HCT116 (cell line): ENCODE data around the gene ATXN1. TPM values are rescaled to one million over a fixed set of nuclear protein-coding genes. Genes with fewer than 3 reads are reported as not detected.

Source experiments
- ATAC-seq: fragments of 200-7000 bp; cut with Tn5 transposase; 2 replicates; pipeline ENCODE4 v1.9.1; 2020; ENCODE audit warnings: mild to moderate bottlenecking, moderate library complexity
- BruUV-seq: library from RNA; stranded (reverse); fragments of 400-500 nt; replicated peaks from 2 replicates; lab custom pipeline; 2021; lab: Mats Ljungman, UMichigan
- CTCF ChIA-PET: fragments of 300-600 bp; sonication (Branson Sonifier 250); formaldehyde crosslinking; loops from one replicate; lab custom pipeline; 2021; ENCODE audit warnings: antibody characterized with exemption; lab: Charles Lee
- POLR2A ChIA-PET: fragments of 300-600, 350-600 bp; sonication (Branson Sonifier 250); formaldehyde crosslinking; loops from one replicate; lab custom pipeline; 2021; ENCODE audit warnings: antibody characterized with exemption; lab: Charles Lee
- RAD21 ChIA-PET, 2 experiments: fragments of 300-600 bp; sonication (Branson Sonifier 250); formaldehyde crosslinking; loops; one replicate each; lab custom pipeline; 2023; ENCODE audit warnings: low total read pairs in 2 of 2; ENCODE audit not compliant: uncharacterized antibody in 2 of 2, unreplicated experiment in 2 of 2, low non-redundant PET in 1 of 2; lab: Charles Lee
- DNase-seq: peaks from one replicate; pipeline ENCODE4 v3.0.0-alpha.2; 2010; ENCODE audit warnings: low read depth, low spot score
- H2AFZ ChIP-seq: fragments of 200-600 bp; shearing (Covaris generic), sonication (generic); 2 replicates; pipeline ENCODE4 v1.6.1; 2017; ENCODE audit warnings: low read depth, mixed run types, mixed read lengths, antibody characterized with exemption, low read length; ENCODE audit not compliant: poor library complexity, severe bottlenecking
- H3K27ac ChIP-seq: 2 replicates; pipeline ENCODE4 v1.5.1; 2012; ENCODE audit warnings: low read depth, low read length
- H3K27me3 ChIP-seq: fragments of 200-600 bp; sonication (generic); 2 replicates; pipeline ENCODE4 v1.6.1; 2016; ENCODE audit warnings: mixed run types, low read length, mixed read lengths; ENCODE audit not compliant: insufficient read depth
- H3K36me3 ChIP-seq, 2 experiments: fragments of 200-500 bp in 1 of 2; fragments of 200-600 bp in 1 of 2; sonication (Bioruptor generic) in 1 of 2; sonication (generic) in 1 of 2; 2 replicates each; pipeline versions ENCODE4 v1.5.1 to v1.6.1; 2014 to 2016; ENCODE audit warnings: low read length in 2 of 2, inconsistent platforms in 1 of 2, mixed read lengths in 1 of 2, mixed run types in 1 of 2; ENCODE audit not compliant: insufficient read depth in 2 of 2, control insufficient read depth in 1 of 2
- H3K4me1 ChIP-seq, 2 experiments: fragments of 200-600 bp in 1 of 2; sonication (generic) in 1 of 2; 2 replicates each; pipeline versions ENCODE4 v1.5.1 to v1.6.1; 2012 to 2017; ENCODE audit warnings: low read length in 2 of 2, inconsistent platforms in 1 of 2, mild to moderate bottlenecking in 1 of 2, mixed read lengths in 1 of 2, mixed run types in 1 of 2, moderate library complexity in 1 of 2; ENCODE audit not compliant: insufficient read depth in 2 of 2, control insufficient read depth in 1 of 2
- H3K4me2 ChIP-seq: fragments of 200-600 bp; sonication (generic); 2 replicates; pipeline ENCODE4 v1.6.1; 2017; ENCODE audit warnings: mixed run types, low read length, mixed read lengths
- H3K4me3 ChIP-seq, 2 experiments: fragments of 200-600 bp in 1 of 2; sonication (generic) in 1 of 2; replicated peaks in 1 of 2; 2 replicates each; pipeline ENCODE4 v1.5.1; 2011 to 2016; ENCODE audit warnings: low read length in 2 of 2, control low read depth in 1 of 2, low read depth in 1 of 2, mild to moderate bottlenecking in 1 of 2, mixed read lengths in 1 of 2, mixed run types in 1 of 2
- H3K79me2 ChIP-seq: fragments of 200-600 bp; sonication (generic); 2 replicates; pipeline ENCODE4 v1.6.1; 2017; ENCODE audit warnings: mild to moderate bottlenecking, mixed run types, low read length, moderate library complexity, mixed read lengths; ENCODE audit not compliant: insufficient read depth
- H3K9ac ChIP-seq: fragments of 200-600 bp; sonication (generic); 2 replicates; pipeline ENCODE4 v1.6.1; 2016; ENCODE audit warnings: low read length, mixed read lengths
- H3K9me2 ChIP-seq: fragments of 200-600 bp; sonication (generic), shearing (Covaris generic); 2 replicates; pipeline ENCODE4 v1.6.1; 2017; ENCODE audit warnings: mixed run types, mild to moderate bottlenecking, moderate library complexity; ENCODE audit not compliant: insufficient read depth
- H3K9me3 ChIP-seq, 2 experiments: fragments of 200-500 bp in 1 of 2; fragments of 200-600 bp in 1 of 2; sonication (Bioruptor generic) in 1 of 2; sonication (generic) in 1 of 2; 2 replicates each; pipeline ENCODE4 v1.6.1; 2014 to 2017; ENCODE audit warnings: low read length in 2 of 2, mixed read lengths in 2 of 2, inconsistent platforms in 1 of 2, low read depth in 1 of 2, mild to moderate bottlenecking in 1 of 2, mixed run types in 1 of 2, moderate library complexity in 1 of 2; ENCODE audit not compliant: control insufficient read depth in 1 of 2, insufficient read depth in 1 of 2
- H4K20me1 ChIP-seq: fragments of 200-600 bp; sonication (generic), shearing (Covaris generic); 2 replicates; pipeline ENCODE4 v1.6.1; 2017; ENCODE audit warnings: mixed run types, mild to moderate bottlenecking, moderate library complexity; ENCODE audit not compliant: insufficient read depth
- CBX3 ChIP-seq: IDR thresholded peaks from 2 replicates; pipeline ENCODE4 v1.6.1; 2012; ENCODE audit warnings: low read depth
- CEBPB ChIP-seq: IDR thresholded peaks from 2 replicates; pipeline ENCODE4 v1.6.1; 2012; ENCODE audit warnings: low read depth
- CTCF ChIP-seq, 3 experiments: fragments of 200-600 bp in 1 of 3; sonication (generic) in 1 of 3; IDR thresholded peaks in 2 of 3; conservative IDR thresholded peaks in 1 of 3; 2 replicates each; pipeline ENCODE4 v1.5.1; 2012 to 2017; ENCODE audit warnings: low read depth in 2 of 3, low read length in 2 of 3, antibody characterized with exemption in 1 of 3, borderline replicate concordance in 1 of 3, control low read depth in 1 of 3, mild to moderate bottlenecking in 1 of 3, mixed read lengths in 1 of 3, mixed run types in 1 of 3, moderate library complexity in 1 of 3; ENCODE audit not compliant: insufficient read depth in 1 of 3
- EZH2phosphoT487 ChIP-seq: fragments of 200-600 bp; IDR thresholded peaks from 2 replicates; pipeline ENCODE4 v1.6.1; 2018; ENCODE audit warnings: antibody characterized with exemption, borderline replicate concordance
- FOSL1 ChIP-seq: IDR thresholded peaks from 2 replicates; pipeline ENCODE4 v1.6.1; 2012; ENCODE audit warnings: low read depth
- JUND ChIP-seq: IDR thresholded peaks from 2 replicates; pipeline ENCODE4 v1.6.1; 2012
- POLR2AphosphoS5 ChIP-seq: IDR thresholded peaks from 2 replicates; pipeline ENCODE4 v1.6.1; 2011; ENCODE audit warnings: mild to moderate bottlenecking, low read depth, low read length, moderate library complexity
- RAD21 ChIP-seq: IDR thresholded peaks from 2 replicates; pipeline ENCODE4 v1.6.1; 2012; ENCODE audit warnings: low read depth, mild to moderate bottlenecking
- REST ChIP-seq: IDR thresholded peaks from 2 replicates; pipeline ENCODE4 v1.6.1; 2012; ENCODE audit warnings: low read depth
- SIN3A ChIP-seq: IDR thresholded peaks from 2 replicates; pipeline ENCODE4 v1.6.1; 2012; ENCODE audit warnings: low read depth
- SRF ChIP-seq: IDR thresholded peaks from 2 replicates; pipeline ENCODE4 v1.6.1; 2012; ENCODE audit warnings: low read depth
- intact Hi-C: fragments of 100-400 bp; cut with micrococcal nuclease; formaldehyde crosslinking; loops from 2 replicates; pipeline ENCODE4 v1.10.0; 2022
- total RNA-seq: library from RNA; stranded (reverse); gene quantifications from one replicate; pipeline ENCODE4 v1.2.1, GENCODE V29; 2021; ENCODE audit not compliant: unreplicated experiment
- TF ChIP-seq, protein P1 (sequence below): IDR thresholded peaks from 2 replicates; pipeline ENCODE4 v1.6.1; 2012

Gene ATXN1
- total RNA-seq, 1 experiment from 2014 or later, result 21.0 TPM

- no peaks in the 10 kb centered on the region for H3K79me2 ChIP-seq
- H3K4me3 ChIP-seq, result no peak overlapping the region
- H3K27ac ChIP-seq, result no peak overlapping the region
- no peak overlapping the region for H2AFZ ChIP-seq
- TF ChIP-seq, protein P1, sequence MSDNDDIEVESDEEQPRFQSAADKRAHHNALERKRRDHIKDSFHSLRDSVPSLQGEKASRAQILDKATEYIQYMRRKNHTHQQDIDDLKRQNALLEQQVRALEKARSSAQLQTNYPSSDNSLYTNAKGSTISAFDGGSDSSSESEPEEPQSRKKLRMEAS, result no peak
- TF ChIP-seq SIN3A, result no peak
- TF ChIP-seq EZH2phosphoT487, result no peak
- no peak for TF ChIP-seq FOSL1
- TF ChIP-seq REST, result no peak
- TF ChIP-seq CBX3, result no peak
- no peak for TF ChIP-seq RAD21
- no peak for TF ChIP-seq CTCF (IDR thresholded peaks at IDR 0.05 in 2 of 3, conservative IDR thresholded peaks at IDR 0.05 in 1 of 3; ENCODE audit: borderline replicate concordance in 1 of 3, insufficient read depth in 1 of 3, low read depth in 2 of 3, low read length in 2 of 3)
- TF ChIP-seq CEBPB, result no peak
- no peak for TF ChIP-seq JUND
- TF ChIP-seq POLR2AphosphoS5, result no peak
- no peak for TF ChIP-seq SRF
- POLR2A ChIA-PET, result no interaction called here
- no peak for DNase-seq
- no peaks in the 10 kb centered on the region for H3K9me3 ChIP-seq
- RAD21 ChIA-PET, result no interaction called here
- H3K9ac ChIP-seq, result no peak overlapping the region
- H3K4me2 ChIP-seq, result no peak overlapping the region
- no peaks in the 10 kb centered on the region for H3K27me3 ChIP-seq
- intact Hi-C loops, result no loop called here
- H3K4me1 ChIP-seq, result no peaks in the 10 kb centered on the region
- no peaks in the 10 kb centered on the region for H3K9me2 ChIP-seq
- ATAC-seq, result no peak
- BruUV-seq, result no TSS peak
- CTCF ChIA-PET, result no interaction called here
- H3K36me3 ChIP-seq, result no peaks in the 10 kb centered on the region
- H4K20me1 ChIP-seq, result no peaks in the 10 kb centered on the region
Observed at GRCh38 chr6:16473908-16474771, 287.1 kb downstream of the ATXN1 start.
